HUES48 (cell line): ENCODE data around the gene SLCO4A1.

Source experiments
- H3K27ac ChIP-seq: one replicate; pipeline ENCODE4 v1.7.0; 2013; ENCODE audit warnings: low read depth, low read length, inconsistent platforms
- H3K27me3 ChIP-seq: 2 replicates; pipeline ENCODE4 v1.6.1; 2013; ENCODE audit warnings: mild to moderate bottlenecking, low read length; ENCODE audit not compliant: control insufficient read depth, insufficient read depth
- H3K36me3 ChIP-seq: 2 replicates; pipeline ENCODE4 v1.6.1; 2013; ENCODE audit warnings: low read length; ENCODE audit not compliant: control insufficient read depth, insufficient read depth
- H3K4me1 ChIP-seq: 2 replicates; pipeline ENCODE4 v1.6.1; 2013; ENCODE audit warnings: mild to moderate bottlenecking, low read length; ENCODE audit not compliant: control insufficient read depth, insufficient read depth
- H3K4me3 ChIP-seq: 2 replicates; pipeline ENCODE4 v1.5.1; 2013; ENCODE audit warnings: mild to moderate bottlenecking, low read depth, low read length
- H3K9ac ChIP-seq: 2 replicates; pipeline ENCODE4 v1.6.1; 2013; ENCODE audit warnings: mild to moderate bottlenecking, low read depth, low read length, moderate library complexity
- H3K9me3 ChIP-seq: 2 replicates; pipeline ENCODE4 v1.6.1; 2013; ENCODE audit warnings: low read length; ENCODE audit not compliant: control insufficient read depth, insufficient read depth

Gene SLCO4A1

DNA sequence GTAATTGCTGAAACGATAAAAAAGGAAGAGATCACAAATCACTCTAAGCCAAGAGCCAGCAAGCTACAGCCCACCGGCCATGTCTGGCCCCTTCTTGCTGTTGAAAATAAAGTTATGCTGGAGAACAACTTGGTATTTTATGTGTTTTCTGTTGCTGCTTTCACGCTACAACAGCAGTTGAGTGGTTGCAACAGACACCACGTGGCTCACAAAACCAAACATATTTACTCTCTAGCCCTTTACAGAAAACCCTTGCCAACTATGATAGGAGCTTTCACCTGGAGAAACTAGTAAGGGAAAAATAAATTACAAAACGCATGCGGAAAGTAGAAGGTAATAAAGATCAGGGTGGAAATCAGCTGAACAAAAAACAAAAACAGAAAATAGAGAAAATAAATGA lies 41.1 kb upstream of the SLCO4A1 start:
- no peak overlapping the region for H3K9ac ChIP-seq
- no peak overlapping the region for H3K27ac ChIP-seq
- H3K9me3 ChIP-seq: no peaks in the 10 kb centered on the region
- H3K27me3 ChIP-seq: no peaks in the 10 kb centered on the region
- H3K4me1 ChIP-seq: peaks cover 7% of the 10 kb centered on the region
- no peak overlapping the region for H3K4me3 ChIP-seq
- no peaks in the 10 kb centered on the region for H3K36me3 ChIP-seq

GRCh38 chr20:62601714-62602113 lies 40.6 kb upstream of the SLCO4A1 start:
- Histone ChIP-seq H3K36me3 (no peaks in the 10 kb centered on the region), H3K9ac (no peak overlapping the region), H3K4me1 (peaks cover 12% of the 10 kb centered on the region), H3K9me3 (no peaks in the 10 kb centered on the region), H3K4me3 (no peak overlapping the region), H3K27me3 (no peaks in the 10 kb centered on the region), H3K27ac (no peak overlapping the region)

GRCh38 chr20:62602550-62602949 lies 39.8 kb upstream of the SLCO4A1 start:
- Histone ChIP-seq H3K9ac (no peak overlapping the region), H3K27ac (no peak overlapping the region), H3K4me3 (no peak overlapping the region), H3K4me1 (peaks cover 13% of the 10 kb centered on the region), H3K9me3 (no peaks in the 10 kb centered on the region), H3K27me3 (no peaks in the 10 kb centered on the region), H3K36me3 (no peaks in the 10 kb centered on the region)

- no peaks in the 10 kb centered on the region for H3K9me3 ChIP-seq
- no peaks in the 10 kb centered on the region for H3K27me3 ChIP-seq
- H3K4me3 ChIP-seq: no peak overlapping the region
- peaks cover 13% of the 10 kb centered on the region for H3K4me1 ChIP-seq
- H3K9ac ChIP-seq: no peak overlapping the region
- no peak overlapping the region for H3K27ac ChIP-seq
- no peaks in the 10 kb centered on the region for H3K36me3 ChIP-seq
These were observed 39.0 kb upstream of the SLCO4A1 start for GRCh38 chr20:62603021-62603906.

DNA sequence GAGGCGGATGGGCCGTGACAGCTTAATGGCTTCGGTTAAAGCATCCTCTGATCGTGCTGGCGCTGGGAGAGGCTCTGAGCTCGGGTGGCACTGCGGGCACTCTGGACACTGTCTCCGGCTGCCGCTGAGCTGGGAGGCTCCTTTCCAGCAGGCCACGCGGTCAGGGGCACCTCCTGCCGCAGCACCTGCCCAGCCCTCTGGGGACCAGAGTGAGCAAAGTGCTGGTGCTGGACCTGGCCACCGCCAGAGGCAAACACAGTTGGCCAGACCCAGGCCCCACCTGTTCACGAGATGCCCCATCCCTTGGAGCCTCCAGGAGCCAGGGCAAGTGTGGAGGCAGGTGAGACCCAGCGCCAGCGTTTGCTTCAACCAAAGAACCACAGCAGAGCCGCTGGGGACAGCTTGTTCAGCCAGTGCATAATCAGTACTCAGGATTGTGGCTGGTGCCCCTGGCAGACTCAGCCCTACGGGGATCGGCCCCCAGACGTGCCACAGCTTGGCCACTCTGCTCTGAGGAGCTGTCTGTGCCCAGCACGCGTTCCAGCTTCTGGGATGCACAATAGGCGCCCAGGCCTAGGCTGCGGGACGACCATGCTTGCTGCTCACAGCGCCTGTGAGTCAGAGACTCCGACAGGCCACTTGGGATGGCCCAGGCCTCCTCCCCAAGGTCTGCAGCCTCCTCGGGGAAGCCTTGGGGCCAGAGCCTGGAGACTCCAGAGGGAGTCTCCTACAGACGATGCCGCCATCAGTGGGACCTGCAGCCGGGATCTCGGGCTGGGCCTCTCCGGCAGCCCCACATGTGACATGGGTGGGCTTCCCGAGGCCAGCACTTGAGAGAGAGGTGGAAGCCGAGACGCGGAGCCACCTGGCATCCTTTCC lies 38.2 kb upstream of the SLCO4A1 start:
- H3K27ac ChIP-seq: no peak overlapping the region
- peaks cover 13% of the 10 kb centered on the region for H3K4me1 ChIP-seq
- no peak overlapping the region for H3K9ac ChIP-seq
- no peaks in the 10 kb centered on the region for H3K9me3 ChIP-seq
- no peak overlapping the region for H3K4me3 ChIP-seq
- no peaks in the 10 kb centered on the region for H3K36me3 ChIP-seq
- no peaks in the 10 kb centered on the region for H3K27me3 ChIP-seq

DNA sequence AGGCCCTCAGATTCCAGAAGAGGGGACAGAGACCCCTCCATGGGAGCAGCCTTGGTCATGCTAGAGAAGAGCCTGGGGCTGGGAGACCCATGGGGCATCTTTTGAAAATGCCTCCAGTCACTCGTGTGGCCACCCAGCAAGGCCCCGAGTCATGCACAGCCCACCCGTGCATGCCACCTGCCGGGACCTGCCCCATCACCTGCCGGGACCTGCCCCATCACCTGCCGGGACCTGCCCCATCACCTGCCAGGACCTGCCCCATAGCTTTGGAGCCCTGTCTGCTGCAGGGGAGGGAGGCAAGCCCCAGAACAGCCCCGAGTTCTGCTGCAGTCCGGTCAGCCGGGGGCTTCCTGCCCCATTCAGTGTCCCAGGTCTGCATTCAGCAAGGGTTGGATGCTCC lies 37.5 kb upstream of the SLCO4A1 start:
- no peaks in the 10 kb centered on the region for H3K9me3 ChIP-seq
- H3K4me3 ChIP-seq: no peak overlapping the region
- H3K27me3 ChIP-seq: no peaks in the 10 kb centered on the region
- H3K4me1 ChIP-seq: peaks cover 13% of the 10 kb centered on the region
- H3K9ac ChIP-seq: no peak overlapping the region
- H3K27ac ChIP-seq: no peak overlapping the region
- H3K36me3 ChIP-seq: no peaks in the 10 kb centered on the region

DNA sequence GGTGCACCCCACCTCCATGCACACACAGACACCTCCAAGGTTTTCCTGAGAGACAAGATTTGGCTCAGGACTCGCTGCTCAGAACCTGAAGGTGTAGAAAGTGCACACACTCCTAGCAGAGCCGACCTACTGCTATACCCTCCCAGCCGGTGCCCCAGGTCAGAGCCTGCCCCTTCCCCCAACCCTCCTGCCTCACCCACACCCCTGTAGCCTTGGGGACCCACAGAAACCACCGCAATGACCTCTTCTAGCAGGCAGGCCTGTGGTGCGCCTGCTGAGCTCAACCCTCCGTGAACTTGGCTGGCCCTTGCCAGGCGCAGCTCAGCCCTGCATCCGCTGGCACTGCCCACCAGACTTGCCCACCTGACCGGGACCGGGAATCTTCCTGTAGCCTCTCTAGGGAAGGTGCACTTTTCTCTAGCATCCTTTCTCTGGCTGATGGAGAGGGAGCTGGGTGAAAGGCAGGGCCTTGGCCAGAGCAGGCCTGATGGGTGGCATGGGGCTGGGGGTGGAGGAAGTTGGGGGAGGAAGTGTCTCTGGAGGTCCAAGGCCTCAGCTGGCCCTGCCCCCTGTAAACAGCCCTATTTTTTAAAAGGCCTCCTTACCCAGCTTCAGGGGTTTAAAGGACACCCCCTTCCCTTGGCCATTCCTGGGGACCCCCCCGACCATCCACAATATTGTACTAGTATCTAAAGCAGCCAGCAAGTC lies 36.9 kb upstream of the SLCO4A1 start:
- Histone ChIP-seq H3K27ac (no peak overlapping the region), H3K9ac (no peak overlapping the region), H3K36me3 (no peaks in the 10 kb centered on the region), H3K9me3 (no peaks in the 10 kb centered on the region), H3K4me3 (no peak overlapping the region), H3K27me3 (no peaks in the 10 kb centered on the region), H3K4me1 (peaks cover 13% of the 10 kb centered on the region)

DNA sequence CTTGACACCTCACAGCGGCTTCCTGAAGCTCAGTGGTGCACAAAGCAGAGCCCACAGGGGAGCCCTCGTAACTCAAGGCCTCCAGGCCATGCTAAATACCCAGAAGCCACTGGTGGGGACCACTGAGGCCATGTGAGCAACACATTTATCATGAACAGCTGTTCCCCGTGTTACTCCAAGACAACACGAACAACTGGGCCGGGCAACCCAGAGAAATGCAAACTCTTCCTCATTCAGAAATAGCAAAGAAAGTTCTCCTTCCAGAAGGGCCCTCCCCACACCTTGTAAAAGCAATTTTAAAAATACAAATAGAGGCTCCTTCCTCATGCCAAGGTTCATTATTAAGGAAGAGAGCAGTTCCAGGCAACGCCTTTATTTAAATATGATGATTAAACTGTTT lies 36.3 kb upstream of the SLCO4A1 start:
- H3K27me3 ChIP-seq: no peaks in the 10 kb centered on the region
- H3K27ac ChIP-seq: no peak overlapping the region
- H3K4me3 ChIP-seq: no peak overlapping the region
- H3K4me1 ChIP-seq: peaks cover 13% of the 10 kb centered on the region
- no peak overlapping the region for H3K9ac ChIP-seq
- no peaks in the 10 kb centered on the region for H3K36me3 ChIP-seq
- no peaks in the 10 kb centered on the region for H3K9me3 ChIP-seq

GRCh38 chr20:62606551-62607201 lies 35.6 kb upstream of the SLCO4A1 start:
- no peak overlapping the region for H3K27ac ChIP-seq
- no peaks in the 10 kb centered on the region for H3K36me3 ChIP-seq
- H3K9me3 ChIP-seq: no peaks in the 10 kb centered on the region
- no peaks in the 10 kb centered on the region for H3K27me3 ChIP-seq
- peaks cover 13% of the 10 kb centered on the region for H3K4me1 ChIP-seq
- no peak overlapping the region for H3K4me3 ChIP-seq
- H3K9ac ChIP-seq: no peak overlapping the region

GRCh38 chr20:62607366-62608217 lies 34.7 kb upstream of the SLCO4A1 start:
- Histone ChIP-seq H3K36me3 (no peaks in the 10 kb centered on the region), H3K9me3 (no peaks in the 10 kb centered on the region), H3K27ac (no peak overlapping the region), H3K4me1 (peaks cover 13% of the 10 kb centered on the region), H3K27me3 (no peaks in the 10 kb centered on the region), H3K9ac (no peak overlapping the region), H3K4me3 (no peak overlapping the region)
